Thyroid gland (tissue), 4 donors: ENCODE results near the gene TMEM260. TPM values are rescaled to one million over a fixed set of nuclear protein-coding genes. Genes with fewer than 3 reads are reported as not detected.

Experiments
- DNase-seq, 2 donors: peaks; one replicate each; pipeline ENCODE4 v3.0.0-alpha.2; 2019
- H3K27ac ChIP-seq, 3 donors: fragments of 200-600 bp; sonication (generic); 1 replicate in 2 of 3; 2 replicates in 1 of 3; pipeline ENCODE4 v1.5.1; 2016 to 2019; ENCODE audit warnings: mild to moderate bottlenecking in 1 of 3, moderate library complexity in 1 of 3
- H3K27me3 ChIP-seq: fragments of 200-600 bp; sonication (generic); one replicate; pipeline ENCODE4 v1.5.1; 2019
- H3K36me3 ChIP-seq, 2 donors: fragments of 200-600 bp; sonication (generic); one replicate each; pipeline ENCODE4 v1.5.1; 2016 to 2019
- H3K4me1 ChIP-seq, 2 donors: fragments of 200-600 bp; sonication (generic); one replicate each; pipeline ENCODE4 v1.5.1; 2017 to 2019
- H3K4me3 ChIP-seq, 3 donors: fragments of 200-600 bp; sonication (generic); replicated peaks in 1 of 3; 1 replicate in 2 of 3; 2 replicates in 1 of 3; pipeline ENCODE4 v1.5.1; 2016; ENCODE audit warnings: mild to moderate bottlenecking in 1 of 3
- H3K9me3 ChIP-seq: fragments of 200-600 bp; sonication (generic); one replicate; pipeline ENCODE4 v1.5.1; 2017
- POLR2A ChIP-seq, 2 donors: fragments of 450-650 bp; IDR thresholded peaks; one replicate each; pipeline ENCODE4 v1.6.1; 2017; ENCODE audit warnings: antibody characterized with exemption in 2 of 2, mild to moderate bottlenecking in 2 of 2, moderate library complexity in 1 of 2
- WGBS, 2 donors: methylation state at CpG; one replicate each; pipeline ENCODE4 v1.1.5; 2017; 5-methylcytosine and 5-hydroxymethylcytosine counted together
- intact Hi-C: fragments of 100-400 bp; cut with DNase I; formaldehyde crosslinking; loops from one replicate; pipeline ENCODE4 v1.15.1; 2023
- total RNA-seq, 4 donors: library from RNA; depleted of rRNA; stranded (reverse); fragments of >200 nt; gene quantifications; one replicate each; pipeline ENCODE4 v1.2.3, GENCODE V29; 2016
- TF ChIP-seq, protein P1 (sequence below), 6 experiments: fragments of 200-600 bp in 3 of 6; fragments of 450-650 bp in 3 of 6; sonication (generic) in 3 of 6; IDR thresholded peaks; one replicate each; pipeline ENCODE4 v1.5.1; 2016 to 2019; ENCODE audit warnings: antibody characterized with exemption in 6 of 6, mild to moderate bottlenecking in 2 of 6, inconsistent platforms in 1 of 6, moderate library complexity in 1 of 6

TMEM260 gene
- total RNA-seq, 4 donors from 2014 or later: 26.3 to 43.8 (median 39.4) TPM

GRCh38 chr14:56549721-56550120 lies 29.9 kb upstream of the TMEM260 start:
- no peak for DNase-seq
- WGBS, 2 donors: 27% methylated on average over 2 of the region's 2 CpGs
- Histone ChIP-seq H3K4me3 (no peak overlapping the region), H3K27me3 (no peaks in the 10 kb centered on the region), H3K9me3 (no peaks in the 10 kb centered on the region), H3K4me1 (peaks cover 0 to 4% of the 10 kb centered on the region in 2 donors), H3K27ac (no peak overlapping the region), H3K36me3 (no peaks in the 10 kb centered on the region)
- intact Hi-C loops: no loop called here
- TF ChIP-seq, protein P1, sequence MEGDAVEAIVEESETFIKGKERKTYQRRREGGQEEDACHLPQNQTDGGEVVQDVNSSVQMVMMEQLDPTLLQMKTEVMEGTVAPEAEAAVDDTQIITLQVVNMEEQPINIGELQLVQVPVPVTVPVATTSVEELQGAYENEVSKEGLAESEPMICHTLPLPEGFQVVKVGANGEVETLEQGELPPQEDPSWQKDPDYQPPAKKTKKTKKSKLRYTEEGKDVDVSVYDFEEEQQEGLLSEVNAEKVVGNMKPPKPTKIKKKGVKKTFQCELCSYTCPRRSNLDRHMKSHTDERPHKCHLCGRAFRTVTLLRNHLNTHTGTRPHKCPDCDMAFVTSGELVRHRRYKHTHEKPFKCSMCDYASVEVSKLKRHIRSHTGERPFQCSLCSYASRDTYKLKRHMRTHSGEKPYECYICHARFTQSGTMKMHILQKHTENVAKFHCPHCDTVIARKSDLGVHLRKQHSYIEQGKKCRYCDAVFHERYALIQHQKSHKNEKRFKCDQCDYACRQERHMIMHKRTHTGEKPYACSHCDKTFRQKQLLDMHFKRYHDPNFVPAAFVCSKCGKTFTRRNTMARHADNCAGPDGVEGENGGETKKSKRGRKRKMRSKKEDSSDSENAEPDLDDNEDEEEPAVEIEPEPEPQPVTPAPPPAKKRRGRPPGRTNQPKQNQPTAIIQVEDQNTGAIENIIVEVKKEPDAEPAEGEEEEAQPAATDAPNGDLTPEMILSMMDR (IDR thresholded peaks at IDR 0.05): no peak
- TF ChIP-seq POLR2A (IDR thresholded peaks at IDR 0.05): no peak

- 43 to 65% methylated on average over 3 to 4 of the region's 4 CpGs for WGBS, 2 donors
- Histone ChIP-seq H3K4me3 (no peak overlapping the region), H3K27ac (no peak overlapping the region), H3K27me3 (no peaks in the 10 kb centered on the region), H3K36me3 (no peaks in the 10 kb centered on the region), H3K9me3 (no peaks in the 10 kb centered on the region), H3K4me1 (peaks cover 7 to 10% of the 10 kb centered on the region in 2 donors)
- no peak for TF ChIP-seq POLR2A (IDR thresholded peaks at IDR 0.05)
- TF ChIP-seq, protein P1 (IDR thresholded peaks at IDR 0.05): no peak
- no peak for DNase-seq
- intact Hi-C loops: no loop called here
Observed at GRCh38 chr14:56552615-56553014, 27.0 kb upstream of the TMEM260 start.

DNA sequence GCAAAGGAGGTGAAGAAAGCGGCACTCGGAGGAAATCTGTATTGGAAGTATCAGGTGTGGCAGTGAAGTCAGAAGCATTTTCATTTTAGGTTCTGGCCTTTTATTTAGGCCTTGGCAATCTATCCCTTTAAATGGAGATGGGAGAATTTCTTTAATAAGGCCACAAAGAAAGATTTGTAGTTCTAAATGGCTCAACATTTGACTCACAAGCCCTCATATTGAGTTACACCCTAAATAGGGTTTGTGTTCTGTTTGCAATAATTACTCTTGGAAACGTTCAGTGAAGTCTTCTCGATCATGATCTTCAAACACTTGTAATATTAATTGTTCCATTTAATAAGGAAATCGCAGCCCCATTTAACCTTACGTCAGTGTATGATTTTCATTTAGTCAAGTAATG lies 25.3 kb upstream of the TMEM260 start:
- no peak for TF ChIP-seq POLR2A (IDR thresholded peaks at IDR 0.05)
- TF ChIP-seq, protein P1 (IDR thresholded peaks at IDR 0.05): no peak
- 60 to 94% methylated on average over 6 of the region's 6 CpGs for WGBS, 2 donors
- DNase-seq: no peak
- intact Hi-C loops: no loop called here
- H3K27me3 ChIP-seq: no peaks in the 10 kb centered on the region
- H3K36me3 ChIP-seq: no peaks in the 10 kb centered on the region
- peaks cover 7 to 10% of the 10 kb centered on the region in 2 donors for H3K4me1 ChIP-seq
- no peak overlapping the region for H3K27ac ChIP-seq
- no peak overlapping the region for H3K4me3 ChIP-seq
- H3K9me3 ChIP-seq: no peaks in the 10 kb centered on the region

- intact Hi-C loops: no loop called here
- Histone ChIP-seq H3K4me3 (no peak overlapping the region), H3K4me1 (peaks cover 6 to 7% of the 10 kb centered on the region in 2 donors), H3K27ac (no peak overlapping the region), H3K9me3 (no peaks in the 10 kb centered on the region), H3K36me3 (no peaks in the 10 kb centered on the region), H3K27me3 (no peaks in the 10 kb centered on the region)
- no peak for DNase-seq
- WGBS, 2 donors: 45 to 46% methylated on average over 5 of the region's 5 CpGs
- TF ChIP-seq POLR2A (IDR thresholded peaks at IDR 0.05): no peak
- TF ChIP-seq, protein P1 (IDR thresholded peaks at IDR 0.05): peak in 4 of 6 experiments; percentile 28 to 44 (median 36)
Observed at GRCh38 chr14:56555921-56556570, 23.6 kb upstream of the TMEM260 start.

GRCh38 chr14:56559182-56559581 lies 20.4 kb upstream of the TMEM260 start:
- no peak for TF ChIP-seq POLR2A (IDR thresholded peaks at IDR 0.05)
- TF ChIP-seq, protein P1 (IDR thresholded peaks at IDR 0.05): no peak
- intact Hi-C loops: no loop called here
- H3K9me3 ChIP-seq: no peaks in the 10 kb centered on the region
- 87 to 92% methylated on average over 4 of the region's 4 CpGs for WGBS, 2 donors
- no peaks in the 10 kb centered on the region for H3K27me3 ChIP-seq
- H3K4me1 ChIP-seq: peaks cover 6 to 7% of the 10 kb centered on the region in 2 donors
- no peak overlapping the region for H3K27ac ChIP-seq
- no peaks in the 10 kb centered on the region for H3K36me3 ChIP-seq
- DNase-seq: no peak
- no peak overlapping the region for H3K4me3 ChIP-seq
